ENCODE data around the gene POLDIP2.
"Not testable (repeated sequence)": the region's sequence is repeated elsewhere in the genome, so short reads cannot be mapped to it uniquely, and the experiment has no call there.

The POLDIP2 gene

GRCh38 chr17:28339431-28339830 is 17.9 kb downstream of the POLDIP2 start:
- Histone ChIP-seq H3K27ac (ENCODE audit: low read depth, low read length) (no peak overlapping the region), H2BK5ac (ENCODE audit: low read depth, low read length, poor library complexity) (no peak overlapping the region), H3K18ac (ENCODE audit: low read length) (peak overlapping the region; percentile 42), H3K9me3 (ENCODE audit: insufficient read depth, low read depth, low read length) (peaks cover 2% of the 10 kb centered on the region), H4K12ac (ENCODE audit: low read depth, low read length) (no peak overlapping the region), H3K9ac (ENCODE audit: low read length) (no peak overlapping the region), H3K14ac (ENCODE audit: low read length) (no peak overlapping the region), H3K4me2 (ENCODE audit: low read length) (no peak overlapping the region), H2AFZ (ENCODE audit: insufficient read depth, low read length, poor library complexity) (no peak overlapping the region), H3K4me1 (ENCODE audit: control insufficient read depth in 1 of 2, insufficient read depth in 2 of 2, low read length in 2 of 2) (peaks cover 17 to 23% of the 10 kb centered on the region in 2 experiments), H3K4ac (ENCODE audit: low read depth, low read length) (peak overlapping the region; percentile 30), H4K8ac (ENCODE audit: low read depth, low read length) (no peak overlapping the region), H3K4me3 (ENCODE audit: low read depth, low read length) (no peak overlapping the region), H3K79me1 (ENCODE audit: low read length) (peaks cover 11% of the 10 kb centered on the region), H3K36me3 (ENCODE audit: control insufficient read depth in 1 of 2, insufficient read depth in 2 of 2, low read length in 2 of 2) (peaks cover 51 to 53% of the 10 kb centered on the region in 2 experiments), H2BK120ac (ENCODE audit: insufficient read depth, low read length, poor library complexity) (no peak overlapping the region), H2BK12ac (ENCODE audit: low read length) (no peak overlapping the region), H3K23ac (ENCODE audit: low read length) (no peak overlapping the region), H4K91ac (ENCODE audit: low read depth, low read length) (no peak overlapping the region), H3K27me3 (ENCODE audit: insufficient read depth, low read length) (no peaks in the 10 kb centered on the region), H2AK5ac (ENCODE audit: low read length) (no peak overlapping the region), H3K79me2 (ENCODE audit: control insufficient read depth, insufficient read depth, low read length, poor library complexity) (peaks cover 22% of the 10 kb centered on the region)
- no peak for DNase-seq
- no CpG with 5 or more reads among the region's 15 CpGs for WGBS (ENCODE audit: extremely low coverage, insufficient coverage, insufficient read length)

DNA sequence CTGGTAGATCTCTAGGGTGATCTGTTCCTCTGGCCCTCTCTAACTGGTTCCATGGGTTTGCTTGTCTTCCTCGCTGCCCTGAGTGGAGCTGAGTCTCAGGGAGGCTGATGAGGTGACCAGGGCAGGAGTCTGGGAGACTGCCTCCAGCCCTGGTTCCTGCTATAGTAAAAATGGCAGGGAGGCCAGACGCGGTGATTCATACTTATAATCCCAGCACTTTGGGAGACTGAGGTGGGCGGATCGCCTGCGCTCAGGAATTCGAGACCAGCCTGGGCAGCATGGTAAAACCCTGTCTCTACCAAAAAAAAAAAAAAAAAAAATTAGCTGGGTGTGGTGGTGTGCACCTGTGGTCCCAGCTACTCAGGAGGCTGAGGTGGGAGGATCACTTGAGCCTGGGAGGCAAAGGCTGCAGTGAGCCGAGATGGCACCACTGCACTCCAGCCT is 18.5 kb downstream of the POLDIP2 start:
- not testable (repeated sequence) for H2BK5ac ChIP-seq (ENCODE audit: low read depth, low read length, poor library complexity); H3K14ac ChIP-seq (ENCODE audit: low read length); H3K18ac ChIP-seq (ENCODE audit: low read length); H3K9ac ChIP-seq (ENCODE audit: low read length); H2AK5ac ChIP-seq (ENCODE audit: low read length); H4K91ac ChIP-seq (ENCODE audit: low read depth, low read length); H3K23ac ChIP-seq (ENCODE audit: low read length); H3K27me3 ChIP-seq (ENCODE audit: insufficient read depth, low read length); DNase-seq; H3K4me3 ChIP-seq (ENCODE audit: low read depth, low read length); H2BK120ac ChIP-seq (ENCODE audit: insufficient read depth, low read length, poor library complexity); H2AFZ ChIP-seq (ENCODE audit: insufficient read depth, low read length, poor library complexity); H2BK12ac ChIP-seq (ENCODE audit: low read length); H3K9me3 ChIP-seq (ENCODE audit: insufficient read depth, low read depth, low read length); H3K4me2 ChIP-seq (ENCODE audit: low read length); H4K12ac ChIP-seq (ENCODE audit: low read depth, low read length)
- WGBS (ENCODE audit: extremely low coverage, insufficient coverage, insufficient read length): no CpG with 5 or more reads among the region's 8 CpGs
- Histone ChIP-seq H3K4ac (ENCODE audit: low read depth, low read length) (peak overlapping the region; percentile 38), H3K4me1 (ENCODE audit: control insufficient read depth in 1 of 2, insufficient read depth in 2 of 2, low read length in 2 of 2) (peaks cover 20 to 25% of the 10 kb centered on the region in 2 experiments), H3K27ac (ENCODE audit: low read depth, low read length) (peak overlapping the region; percentile 37), H3K36me3 (ENCODE audit: control insufficient read depth in 1 of 2, insufficient read depth in 2 of 2, low read length in 2 of 2) (peaks cover 45 to 47% of the 10 kb centered on the region in 2 experiments), H4K8ac (ENCODE audit: low read depth, low read length) (peak overlapping the region; percentile 15), H3K79me1 (ENCODE audit: low read length) (peaks cover 11% of the 10 kb centered on the region), H3K79me2 (ENCODE audit: control insufficient read depth, insufficient read depth, low read length, poor library complexity) (peaks cover 22% of the 10 kb centered on the region)

- no peak overlapping the region for H3K4me3 ChIP-seq (ENCODE audit: low read depth, low read length)
- H4K12ac ChIP-seq (ENCODE audit: low read depth, low read length): no peak overlapping the region
- no peaks in the 10 kb centered on the region for H3K27me3 ChIP-seq (ENCODE audit: insufficient read depth, low read length)
- DNase-seq: no peak
- peak overlapping the region; percentile 15 for H4K8ac ChIP-seq (ENCODE audit: low read depth, low read length)
- peaks cover 11% of the 10 kb centered on the region for H3K79me1 ChIP-seq (ENCODE audit: low read length)
- no CpG with 5 or more reads among the region's 5 CpGs for WGBS (ENCODE audit: extremely low coverage, insufficient coverage, insufficient read length)
- no peak overlapping the region for H2AK5ac ChIP-seq (ENCODE audit: low read length)
- peaks cover 22% of the 10 kb centered on the region for H3K79me2 ChIP-seq (ENCODE audit: control insufficient read depth, insufficient read depth, low read length, poor library complexity)
- no peak overlapping the region for H2BK5ac ChIP-seq (ENCODE audit: low read depth, low read length, poor library complexity)
- no peak overlapping the region for H3K23ac ChIP-seq (ENCODE audit: low read length)
- H2BK120ac ChIP-seq (ENCODE audit: insufficient read depth, low read length, poor library complexity): no peak overlapping the region
- no peak overlapping the region for H3K9ac ChIP-seq (ENCODE audit: low read length)
- H3K36me3 ChIP-seq (ENCODE audit: control insufficient read depth in 1 of 2, insufficient read depth in 2 of 2, low read length in 2 of 2): peaks cover 39 to 41% of the 10 kb centered on the region in 2 experiments
- no peak overlapping the region for H2BK12ac ChIP-seq (ENCODE audit: low read length)
- H3K14ac ChIP-seq (ENCODE audit: low read length): no peak overlapping the region
- H3K18ac ChIP-seq (ENCODE audit: low read length): no peak overlapping the region
- no peak overlapping the region for H2AFZ ChIP-seq (ENCODE audit: insufficient read depth, low read length, poor library complexity)
- peak overlapping the region; percentile 38 for H3K4ac ChIP-seq (ENCODE audit: low read depth, low read length)
- H4K91ac ChIP-seq (ENCODE audit: low read depth, low read length): no peak overlapping the region
- peaks cover 20 to 25% of the 10 kb centered on the region in 2 experiments for H3K4me1 ChIP-seq (ENCODE audit: control insufficient read depth in 1 of 2, insufficient read depth in 2 of 2, low read length in 2 of 2)
- H3K4me2 ChIP-seq (ENCODE audit: low read length): no peak overlapping the region
- peaks cover 2% of the 10 kb centered on the region for H3K9me3 ChIP-seq (ENCODE audit: insufficient read depth, low read depth, low read length)
- H3K27ac ChIP-seq (ENCODE audit: low read depth, low read length): peak overlapping the region; percentile 37
These were observed 19.1 kb downstream of the POLDIP2 start for GRCh38 chr17:28338056-28338768.

- Histone ChIP-seq H3K4me2 (ENCODE audit: low read length) (peak overlapping the region; percentile 85), H2BK12ac (ENCODE audit: low read length) (peak overlapping the region; percentile 78), H3K4ac (ENCODE audit: low read depth, low read length) (peak overlapping the region; percentile 87), H4K91ac (ENCODE audit: low read depth, low read length) (peak overlapping the region; percentile 99), H3K18ac (ENCODE audit: low read length) (peak overlapping the region; percentile 96), H3K4me3 (ENCODE audit: low read depth, low read length) (peak overlapping the region; percentile 89), H4K8ac (ENCODE audit: low read depth, low read length) (peak overlapping the region; percentile 97), H3K27me3 (ENCODE audit: insufficient read depth, low read length) (no peaks in the 10 kb centered on the region), H3K79me2 (ENCODE audit: control insufficient read depth, insufficient read depth, low read length, poor library complexity) (peaks cover 22% of the 10 kb centered on the region), H3K9me3 (ENCODE audit: insufficient read depth, low read depth, low read length) (peaks cover 4% of the 10 kb centered on the region), H2AFZ (ENCODE audit: insufficient read depth, low read length, poor library complexity) (peak overlapping the region; percentile 85), H3K36me3 (ENCODE audit: control insufficient read depth in 1 of 2, insufficient read depth in 2 of 2, low read length in 2 of 2) (peaks cover 26 to 29% of the 10 kb centered on the region in 2 experiments), H2BK5ac (ENCODE audit: low read depth, low read length, poor library complexity) (peak overlapping the region; percentile 96), H2BK120ac (ENCODE audit: insufficient read depth, low read length, poor library complexity) (peak overlapping the region; percentile 95), H2AK5ac (ENCODE audit: low read length) (peak overlapping the region; percentile 97), H3K14ac (ENCODE audit: low read length) (peak overlapping the region; percentile 97), H3K27ac (ENCODE audit: low read depth, low read length) (peak overlapping the region; percentile 96), H4K12ac (ENCODE audit: low read depth, low read length) (peak overlapping the region; percentile 96), H3K23ac (ENCODE audit: low read length) (no peak overlapping the region), H3K4me1 (ENCODE audit: control insufficient read depth in 1 of 2, insufficient read depth in 2 of 2, low read length in 2 of 2) (peaks cover 20 to 25% of the 10 kb centered on the region in 2 experiments), H3K79me1 (ENCODE audit: low read length) (peaks cover 11% of the 10 kb centered on the region), H3K9ac (ENCODE audit: low read length) (peak overlapping the region; percentile 82)
- peak; percentile 74 to 85 for DNase-seq
- WGBS (ENCODE audit: extremely low coverage, insufficient coverage, insufficient read length): no CpG with 5 or more reads among the region's 29 CpGs
These were observed 21.1 kb downstream of the POLDIP2 start for GRCh38 chr17:28335959-28336871.

Data from trophoblast cell (in vitro differentiated cells and primary cell).